ENCODE data around the gene THG1L.

Gene THG1L

DNA sequence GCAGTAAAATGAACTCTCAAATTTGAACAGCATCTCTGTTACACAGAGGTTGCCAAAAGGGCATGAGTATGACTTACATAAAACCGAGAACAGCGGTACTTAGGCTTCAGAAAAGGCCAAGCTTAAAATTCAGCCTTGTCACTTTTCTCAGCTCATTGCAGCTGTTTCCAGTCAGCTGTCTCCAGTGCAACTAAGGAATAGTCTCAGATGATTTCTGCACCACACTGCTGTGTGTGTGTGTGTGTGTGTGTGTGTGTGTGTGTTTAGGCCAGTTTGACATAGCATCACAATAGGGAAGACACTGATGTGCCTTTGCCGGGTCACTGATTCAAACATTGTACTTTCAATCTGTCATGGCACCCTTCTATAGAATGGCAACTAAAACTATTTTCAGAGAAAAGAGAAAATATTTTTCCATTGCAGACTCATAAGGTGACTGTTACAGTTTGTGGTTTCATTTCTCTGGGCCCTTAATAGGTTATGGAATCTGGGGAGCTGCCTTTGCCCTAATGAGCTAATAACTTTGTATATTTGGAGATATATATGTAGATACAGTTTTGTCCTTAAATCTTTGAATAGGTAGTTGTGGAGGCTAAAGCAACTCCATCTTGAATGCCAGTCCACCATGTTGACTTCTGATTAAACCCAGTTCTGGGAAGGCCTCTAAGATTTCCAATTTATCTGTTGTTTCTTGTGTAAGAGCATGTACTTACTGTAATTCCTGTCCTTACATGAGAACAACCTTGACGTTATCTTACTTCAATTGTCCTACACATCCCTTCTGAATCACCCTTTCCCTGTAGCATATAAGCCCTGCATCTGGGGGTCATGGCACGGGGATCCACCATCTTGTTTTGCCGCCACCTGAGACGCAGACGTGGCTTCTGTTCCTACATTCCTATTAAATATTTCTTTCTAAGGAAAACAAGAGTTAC, 16.8 kb downstream of the THG1L start:
- Histone ChIP-seq H4K20me1 (ENCODE audit: insufficient read depth, low read length) (no peaks in the 10 kb centered on the region), H3K4me1 (ENCODE audit: insufficient read depth, low read length, severe bottlenecking) (peaks cover 26% of the 10 kb centered on the region), H3F3A (ENCODE audit: insufficient read depth, low read length) (no peaks in the 10 kb centered on the region), H3K36me3 (ENCODE audit: insufficient read depth, low read length) (peaks cover 13% of the 10 kb centered on the region), H3K27me3 (ENCODE audit: insufficient read depth, low read length) (no peaks in the 10 kb centered on the region), H3K9me2 (ENCODE audit: low read depth, low read length) (no peaks in the 10 kb centered on the region), H3K79me2 (ENCODE audit: insufficient read depth, low read length) (no peaks in the 10 kb centered on the region), H3K27ac (ENCODE audit: low read depth, low read length, poor library complexity, severe bottlenecking) (no peak overlapping the region), H3K4me3 (ENCODE audit: low read depth, low read length, poor library complexity, severe bottlenecking) (no peak overlapping the region), H3K9ac (ENCODE audit: low read length) (no peak overlapping the region), H3K9me3 (ENCODE audit: low read length) (no peaks in the 10 kb centered on the region), H3K4me2 (ENCODE audit: low read length) (no peak overlapping the region), H2AFZ (ENCODE audit: low read length) (no peak overlapping the region)
- TF ChIP-seq, protein P1, sequence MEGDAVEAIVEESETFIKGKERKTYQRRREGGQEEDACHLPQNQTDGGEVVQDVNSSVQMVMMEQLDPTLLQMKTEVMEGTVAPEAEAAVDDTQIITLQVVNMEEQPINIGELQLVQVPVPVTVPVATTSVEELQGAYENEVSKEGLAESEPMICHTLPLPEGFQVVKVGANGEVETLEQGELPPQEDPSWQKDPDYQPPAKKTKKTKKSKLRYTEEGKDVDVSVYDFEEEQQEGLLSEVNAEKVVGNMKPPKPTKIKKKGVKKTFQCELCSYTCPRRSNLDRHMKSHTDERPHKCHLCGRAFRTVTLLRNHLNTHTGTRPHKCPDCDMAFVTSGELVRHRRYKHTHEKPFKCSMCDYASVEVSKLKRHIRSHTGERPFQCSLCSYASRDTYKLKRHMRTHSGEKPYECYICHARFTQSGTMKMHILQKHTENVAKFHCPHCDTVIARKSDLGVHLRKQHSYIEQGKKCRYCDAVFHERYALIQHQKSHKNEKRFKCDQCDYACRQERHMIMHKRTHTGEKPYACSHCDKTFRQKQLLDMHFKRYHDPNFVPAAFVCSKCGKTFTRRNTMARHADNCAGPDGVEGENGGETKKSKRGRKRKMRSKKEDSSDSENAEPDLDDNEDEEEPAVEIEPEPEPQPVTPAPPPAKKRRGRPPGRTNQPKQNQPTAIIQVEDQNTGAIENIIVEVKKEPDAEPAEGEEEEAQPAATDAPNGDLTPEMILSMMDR (IDR thresholded peaks at IDR 0.05; ENCODE audit: low read length) = no peak
- no peak for TF ChIP-seq EZH2 (IDR thresholded peaks at IDR 0.05; ENCODE audit: borderline replicate concordance, low read length)

DNA sequence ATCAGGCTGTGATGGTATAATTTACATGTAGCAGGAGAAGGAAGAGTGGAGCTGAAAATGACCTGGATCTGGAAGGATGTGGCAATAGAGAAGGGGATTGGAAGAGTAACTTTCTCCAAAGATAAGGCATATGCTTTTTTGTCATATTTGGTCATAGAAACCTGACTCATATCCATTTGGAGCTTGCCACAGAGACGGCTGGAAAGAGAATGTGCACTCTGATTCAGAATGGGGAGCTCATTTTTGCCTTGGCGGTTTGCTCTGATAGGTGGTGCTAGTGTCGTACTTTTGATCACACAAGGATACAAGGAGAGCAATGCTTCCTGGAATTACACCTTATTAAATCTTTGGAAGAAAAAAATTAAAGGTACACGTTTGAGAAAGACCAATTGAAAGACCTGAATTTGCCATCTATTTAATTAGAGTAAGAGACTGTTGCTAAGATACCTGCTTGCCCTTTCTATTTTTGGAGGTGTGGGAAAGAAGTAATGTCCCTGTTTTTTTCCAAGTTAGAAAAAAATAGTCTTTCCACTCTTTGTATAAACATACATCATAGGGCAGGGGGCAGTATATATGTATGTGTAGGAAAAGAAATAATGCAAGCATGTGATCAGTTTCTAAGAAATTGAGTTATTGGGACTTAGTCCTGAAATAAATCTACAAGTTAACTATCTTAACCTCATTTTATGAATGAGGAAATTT, 17.7 kb downstream of the THG1L start:
- Histone ChIP-seq H3K27me3 (ENCODE audit: insufficient read depth, low read length) (no peaks in the 10 kb centered on the region), H3K79me2 (ENCODE audit: insufficient read depth, low read length) (no peaks in the 10 kb centered on the region), H3K4me3 (ENCODE audit: low read depth, low read length, poor library complexity, severe bottlenecking) (no peak overlapping the region), H3K9me2 (ENCODE audit: low read depth, low read length) (no peaks in the 10 kb centered on the region), H3K36me3 (ENCODE audit: insufficient read depth, low read length) (peaks cover 21% of the 10 kb centered on the region), H3K4me2 (ENCODE audit: low read length) (no peak overlapping the region), H3K9ac (ENCODE audit: low read length) (no peak overlapping the region), H2AFZ (ENCODE audit: low read length) (no peak overlapping the region), H3K27ac (ENCODE audit: low read depth, low read length, poor library complexity, severe bottlenecking) (no peak overlapping the region), H3K4me1 (ENCODE audit: insufficient read depth, low read length, severe bottlenecking) (peaks cover 23% of the 10 kb centered on the region), H4K20me1 (ENCODE audit: insufficient read depth, low read length) (no peaks in the 10 kb centered on the region), H3F3A (ENCODE audit: insufficient read depth, low read length) (no peaks in the 10 kb centered on the region), H3K9me3 (ENCODE audit: low read length) (no peaks in the 10 kb centered on the region)
- TF ChIP-seq, protein P1 (IDR thresholded peaks at IDR 0.05; ENCODE audit: low read length) = no peak
- no peak for TF ChIP-seq EZH2 (IDR thresholded peaks at IDR 0.05; ENCODE audit: borderline replicate concordance, low read length)

DNA sequence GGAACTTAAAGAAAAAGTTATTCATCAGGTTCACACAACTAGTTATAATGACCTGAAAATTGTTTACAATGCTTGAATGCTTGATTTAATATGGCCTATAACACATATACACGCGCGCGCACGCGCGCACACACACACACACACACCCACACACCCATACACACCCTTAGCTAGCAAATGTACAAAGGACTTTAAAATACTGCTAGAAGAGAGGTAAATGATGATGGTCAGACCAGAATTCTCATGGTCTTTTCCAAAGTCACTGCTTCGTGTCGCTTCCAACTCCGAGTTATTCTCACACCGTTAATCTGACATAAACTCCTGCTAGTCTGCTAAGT, 18.2 kb downstream of the THG1L start:
- Histone ChIP-seq H3K4me3 (ENCODE audit: low read depth, low read length, poor library complexity, severe bottlenecking) (no peak overlapping the region), H3K9me2 (ENCODE audit: low read depth, low read length) (no peaks in the 10 kb centered on the region), H3K36me3 (ENCODE audit: insufficient read depth, low read length) (peaks cover 25% of the 10 kb centered on the region), H3K9me3 (ENCODE audit: low read length) (no peaks in the 10 kb centered on the region), H3K27ac (ENCODE audit: low read depth, low read length, poor library complexity, severe bottlenecking) (no peak overlapping the region), H4K20me1 (ENCODE audit: insufficient read depth, low read length) (no peaks in the 10 kb centered on the region), H2AFZ (ENCODE audit: low read length) (no peak overlapping the region), H3K9ac (ENCODE audit: low read length) (no peak overlapping the region), H3K27me3 (ENCODE audit: insufficient read depth, low read length) (no peaks in the 10 kb centered on the region), H3K4me1 (ENCODE audit: insufficient read depth, low read length, severe bottlenecking) (peaks cover 20% of the 10 kb centered on the region), H3K79me2 (ENCODE audit: insufficient read depth, low read length) (no peaks in the 10 kb centered on the region), H3K4me2 (ENCODE audit: low read length) (no peak overlapping the region), H3F3A (ENCODE audit: insufficient read depth, low read length) (no peaks in the 10 kb centered on the region)
- TF ChIP-seq EZH2 (IDR thresholded peaks at IDR 0.05; ENCODE audit: borderline replicate concordance, low read length) = no peak
- TF ChIP-seq, protein P1 (IDR thresholded peaks at IDR 0.05; ENCODE audit: low read length) = no peak
